ENCODE measurements around the gene MARS1. TPM values are rescaled to one million over a fixed set of nuclear protein-coding genes. Genes with fewer than 3 reads are reported as not detected.
"Not testable (repeated sequence)": the region's sequence is repeated elsewhere in the genome, so short reads cannot be mapped to it uniquely, and the experiment has no call there.

MARS1 gene
- total RNA-seq, 2 donors from 2014 or later: 90.3 to 195 TPM

DNA sequence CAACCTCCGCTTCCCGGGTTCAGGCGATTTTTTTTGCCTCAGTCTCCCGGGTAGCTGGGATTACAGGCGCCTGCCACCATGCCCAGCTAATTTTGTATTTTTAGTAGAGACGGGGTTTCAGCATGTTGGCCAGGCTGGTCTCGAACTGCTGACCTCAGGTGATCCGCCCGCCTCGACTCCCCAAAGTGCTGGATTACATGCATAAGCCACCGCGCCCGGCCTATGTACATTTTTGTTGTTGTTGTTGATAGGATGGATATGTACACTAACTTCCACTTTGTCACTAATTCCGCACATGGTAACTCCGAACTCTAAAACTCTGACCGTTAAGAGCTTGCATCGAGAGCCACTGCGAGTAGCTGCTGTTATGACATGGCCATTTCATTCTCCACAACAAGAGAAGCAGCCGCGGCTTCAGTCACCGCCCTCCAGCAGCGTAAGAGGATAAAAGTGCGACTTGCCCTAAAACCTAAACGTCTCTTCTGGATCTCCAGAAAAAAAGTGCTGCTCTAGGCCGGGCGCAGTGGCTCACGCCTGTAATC lies 742 bp upstream of the MARS1 start:
- TF ChIP-seq, protein P1, sequence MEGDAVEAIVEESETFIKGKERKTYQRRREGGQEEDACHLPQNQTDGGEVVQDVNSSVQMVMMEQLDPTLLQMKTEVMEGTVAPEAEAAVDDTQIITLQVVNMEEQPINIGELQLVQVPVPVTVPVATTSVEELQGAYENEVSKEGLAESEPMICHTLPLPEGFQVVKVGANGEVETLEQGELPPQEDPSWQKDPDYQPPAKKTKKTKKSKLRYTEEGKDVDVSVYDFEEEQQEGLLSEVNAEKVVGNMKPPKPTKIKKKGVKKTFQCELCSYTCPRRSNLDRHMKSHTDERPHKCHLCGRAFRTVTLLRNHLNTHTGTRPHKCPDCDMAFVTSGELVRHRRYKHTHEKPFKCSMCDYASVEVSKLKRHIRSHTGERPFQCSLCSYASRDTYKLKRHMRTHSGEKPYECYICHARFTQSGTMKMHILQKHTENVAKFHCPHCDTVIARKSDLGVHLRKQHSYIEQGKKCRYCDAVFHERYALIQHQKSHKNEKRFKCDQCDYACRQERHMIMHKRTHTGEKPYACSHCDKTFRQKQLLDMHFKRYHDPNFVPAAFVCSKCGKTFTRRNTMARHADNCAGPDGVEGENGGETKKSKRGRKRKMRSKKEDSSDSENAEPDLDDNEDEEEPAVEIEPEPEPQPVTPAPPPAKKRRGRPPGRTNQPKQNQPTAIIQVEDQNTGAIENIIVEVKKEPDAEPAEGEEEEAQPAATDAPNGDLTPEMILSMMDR (IDR thresholded peaks at IDR 0.05): no peak
- H3K27me3 ChIP-seq: no peaks in the 10 kb centered on the region
- intact Hi-C loops (cut with DNase I): no loop called here
- DNase-seq: no peak
- no peaks in the 10 kb centered on the region for H3K9me3 ChIP-seq
- peak overlapping the region; percentile 66 for H3K27ac ChIP-seq
- no peak overlapping the region for H3K9ac ChIP-seq (ENCODE audit: low read depth in 2 of 2, low read length in 2 of 2)
- peak overlapping the region; percentile 94 for H3K4me3 ChIP-seq
- H3K36me3 ChIP-seq: peaks cover 9% of the 10 kb centered on the region
- peaks cover 8% of the 10 kb centered on the region for H3K4me1 ChIP-seq

DNA sequence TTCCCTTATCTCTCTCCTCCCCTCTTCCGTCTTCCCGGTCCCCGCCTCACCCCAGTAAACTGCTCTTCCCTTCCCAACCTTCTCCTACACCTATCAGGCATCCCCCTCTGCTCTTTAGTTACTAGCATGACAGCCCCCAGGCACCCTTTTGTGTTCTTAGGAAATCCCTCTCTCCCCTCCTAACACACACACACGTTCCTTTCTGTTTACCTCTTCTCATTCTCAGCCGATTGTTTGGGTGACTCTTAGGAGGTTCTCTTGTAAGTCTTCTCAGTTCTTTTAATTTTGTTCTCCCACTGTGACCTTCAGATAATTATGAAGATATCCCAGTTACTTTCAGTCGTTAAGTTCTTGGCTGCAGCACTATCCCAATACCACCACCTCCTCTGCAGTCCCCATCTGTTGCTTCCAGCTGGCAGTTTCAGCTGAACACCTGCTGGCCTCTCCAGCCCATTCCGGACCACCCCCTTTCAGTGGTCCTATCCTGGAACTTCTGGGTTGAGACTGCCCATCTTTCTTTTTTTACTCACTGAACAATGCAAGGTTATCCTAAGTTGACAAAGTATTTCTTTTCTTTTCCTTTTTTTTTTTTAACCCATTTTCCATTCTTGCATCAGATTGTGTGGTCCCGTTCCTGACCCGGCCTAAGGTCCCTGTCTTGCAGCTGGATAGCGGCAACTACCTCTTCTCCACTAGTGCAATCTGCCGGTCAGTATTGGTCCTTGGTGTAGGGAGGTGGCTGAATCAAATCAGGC lies 711 bp downstream of the MARS1 start:
- Histone ChIP-seq H3K4me3 (peak overlapping the region; percentile 94), H3K9me3 (no peaks in the 10 kb centered on the region), H3K36me3 (peaks cover 9% of the 10 kb centered on the region), H3K27me3 (no peaks in the 10 kb centered on the region), H3K27ac (peak overlapping the region; percentile 66), H3K9ac (ENCODE audit: low read depth in 2 of 2, low read length in 2 of 2) (peak overlapping the region; percentile 94 to 95), H3K4me1 (peaks cover 8% of the 10 kb centered on the region)
- DNase-seq: no peak
- intact Hi-C loops (cut with DNase I): no loop called here
- TF ChIP-seq, protein P1 (IDR thresholded peaks at IDR 0.05): no peak

DNA sequence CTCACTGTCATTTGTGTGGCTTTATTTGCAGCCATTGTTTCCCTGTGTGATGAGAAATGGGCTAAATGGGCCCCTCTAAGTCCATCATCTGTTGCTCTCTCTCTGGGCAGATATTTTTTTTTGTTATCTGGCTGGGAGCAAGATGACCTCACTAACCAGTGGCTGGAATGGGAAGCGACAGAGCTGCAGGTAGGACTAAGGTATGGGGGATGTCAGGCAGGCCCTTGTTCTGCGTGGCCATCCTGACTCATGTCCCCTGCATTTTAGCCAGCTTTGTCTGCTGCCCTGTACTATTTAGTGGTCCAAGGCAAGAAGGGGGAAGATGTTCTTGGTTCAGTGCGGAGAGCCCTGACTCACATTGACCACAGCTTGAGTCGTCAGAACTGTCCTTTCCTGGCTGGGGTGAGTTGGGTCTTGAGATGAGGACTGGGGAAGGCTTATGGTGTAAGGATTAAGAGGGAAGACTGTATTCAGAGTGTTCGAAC lies 1.3 kb downstream of the MARS1 start:
- DNase-seq: no peak
- Histone ChIP-seq H3K36me3 (peaks cover 9% of the 10 kb centered on the region), H3K27ac (no peak overlapping the region), H3K4me1 (peaks cover 8% of the 10 kb centered on the region), H3K9me3 (no peaks in the 10 kb centered on the region), H3K4me3 (peak overlapping the region; percentile 94), H3K27me3 (no peaks in the 10 kb centered on the region), H3K9ac (ENCODE audit: low read depth in 2 of 2, low read length in 2 of 2) (no peak overlapping the region)
- intact Hi-C loops (cut with DNase I): no loop called here
- TF ChIP-seq, protein P1 (IDR thresholded peaks at IDR 0.05): no peak

DNA sequence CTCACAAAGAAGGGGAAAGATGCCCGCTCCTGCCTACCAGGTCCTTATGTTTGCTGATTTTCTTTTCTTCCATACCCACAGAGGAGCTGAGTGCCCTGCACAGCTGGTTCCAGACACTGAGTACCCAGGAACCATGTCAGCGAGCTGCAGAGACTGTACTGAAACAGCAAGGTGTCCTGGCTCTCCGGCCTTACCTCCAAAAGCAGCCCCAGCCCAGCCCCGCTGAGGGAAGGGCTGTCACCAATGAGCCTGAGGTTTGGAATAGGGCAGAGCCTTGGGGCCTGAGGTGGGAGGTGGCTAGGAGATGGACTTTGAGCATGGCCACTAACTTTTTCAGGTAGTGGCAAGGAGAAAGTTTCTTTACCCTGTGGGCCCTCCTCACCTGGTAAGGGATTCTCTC lies 2.3 kb downstream of the MARS1 start:
- Histone ChIP-seq H3K27ac (no peak overlapping the region), H3K9me3 (no peaks in the 10 kb centered on the region), H3K9ac (ENCODE audit: low read depth in 2 of 2, low read length in 2 of 2) (no peak overlapping the region), H3K4me3 (no peak overlapping the region), H3K4me1 (peaks cover 8% of the 10 kb centered on the region), H3K36me3 (peaks cover 9% of the 10 kb centered on the region), H3K27me3 (no peaks in the 10 kb centered on the region)
- TF ChIP-seq, protein P1 (IDR thresholded peaks at IDR 0.05): no peak
- DNase-seq: no peak
- intact Hi-C loops (cut with DNase I): no loop called here

DNA sequence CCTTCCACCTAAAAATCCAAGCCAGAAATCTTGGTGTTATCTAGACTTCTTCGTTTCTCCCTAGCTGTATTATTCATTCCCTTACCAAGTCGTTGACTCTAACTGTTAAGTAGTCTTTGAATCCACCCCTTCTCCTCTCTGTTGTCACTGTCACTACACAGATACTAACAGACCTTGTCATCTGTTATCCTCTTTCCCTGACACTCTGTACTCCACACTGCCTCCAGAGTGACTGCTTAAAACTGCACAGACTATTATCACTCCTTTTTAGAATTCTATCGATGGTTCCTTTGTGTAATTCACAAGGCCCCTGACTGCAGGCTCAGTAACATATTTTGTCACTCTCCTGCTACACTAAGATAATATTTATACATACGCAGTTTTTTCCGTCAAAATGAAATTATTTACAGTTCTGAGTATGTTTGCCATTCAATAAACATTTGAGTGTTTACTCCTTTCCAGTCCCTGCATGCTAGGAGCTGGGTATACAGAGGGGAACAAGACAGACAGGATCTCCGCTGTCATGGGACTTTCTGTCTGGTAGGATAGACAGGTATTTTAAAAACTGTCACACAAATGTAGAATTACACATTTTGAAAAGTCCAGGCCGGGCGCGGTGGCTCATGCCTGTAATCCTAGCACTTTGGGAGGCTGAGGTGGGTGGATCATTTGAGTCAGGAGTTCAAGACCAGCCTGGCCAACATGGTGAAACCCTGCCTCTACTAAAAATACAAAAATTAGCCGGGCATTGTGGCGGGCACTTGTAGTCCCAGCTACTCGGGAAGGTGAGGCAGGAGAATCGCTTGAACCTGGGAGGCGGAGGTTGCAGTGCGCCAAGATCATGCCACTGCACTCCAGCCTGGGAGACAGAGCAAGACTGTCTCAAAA lies 3.8 kb downstream of the MARS1 start:
- Histone ChIP-seq H3K27me3 (no peaks in the 10 kb centered on the region), H3K27ac (no peak overlapping the region), H3K9me3 (no peaks in the 10 kb centered on the region), H3K4me3 (no peak overlapping the region), H3K9ac (ENCODE audit: low read depth in 2 of 2, low read length in 2 of 2) (no peak overlapping the region), H3K36me3 (peaks cover 9% of the 10 kb centered on the region), H3K4me1 (peaks cover 8% of the 10 kb centered on the region)
- intact Hi-C loops (cut with DNase I): no loop called here
- no peak for DNase-seq
- TF ChIP-seq, protein P1 (IDR thresholded peaks at IDR 0.05): no peak

DNA sequence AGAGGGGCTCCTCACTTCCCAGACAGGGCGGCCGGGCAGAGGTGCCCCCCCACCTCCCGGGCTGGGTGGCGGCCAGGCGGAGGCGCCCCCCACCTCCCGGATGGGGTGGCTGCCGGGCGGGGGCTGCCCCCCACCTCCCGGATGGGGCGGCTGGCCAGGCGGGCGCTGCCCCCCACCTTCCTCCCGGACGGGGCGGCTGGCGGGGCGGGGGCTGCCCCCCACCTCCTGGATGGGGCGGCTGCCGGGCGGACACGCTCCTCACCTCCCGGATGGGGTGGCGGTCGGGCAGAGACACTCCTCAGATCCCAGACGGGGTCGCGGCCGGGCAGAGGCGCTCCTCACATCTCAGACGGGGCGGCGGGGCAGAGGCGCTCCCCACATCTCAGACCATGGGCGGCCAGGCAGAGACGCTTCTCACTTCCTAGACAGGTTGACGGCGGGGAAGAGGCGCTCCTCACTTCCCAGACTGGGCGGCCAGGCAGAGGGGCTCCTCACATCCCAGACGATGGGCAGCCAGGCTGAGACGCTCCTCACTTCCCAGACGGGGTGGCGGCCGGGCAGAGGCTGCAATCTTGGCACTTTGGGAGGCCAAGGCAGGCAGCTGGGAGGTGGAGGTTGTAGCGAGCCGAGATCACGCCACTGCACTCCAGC lies 7.3 kb downstream of the MARS1 start:
- H3K4me3 ChIP-seq; H3K27me3 ChIP-seq; H3K4me1 ChIP-seq; DNase-seq; H3K9me3 ChIP-seq; H3K36me3 ChIP-seq; intact Hi-C loops (cut with DNase I); H3K27ac ChIP-seq; H3K9ac ChIP-seq (ENCODE audit: low read depth in 2 of 2, low read length in 2 of 2): not testable (repeated sequence)

Measured in colonic mucosa (tissue), 4 donors.